GM12801 (cell line): Measurements from ENCODE around the gene CDKN2B-AS1.

Experiments used
- TF ChIP-seq, protein P1 (sequence below): IDR thresholded peaks from one replicate; pipeline ENCODE4 v1.5.1; 2011; ENCODE audit warnings: control low read depth; ENCODE audit not compliant: insufficient read length; ENCODE audit errors: extremely low read depth

The CDKN2B-AS1 gene

DNA sequence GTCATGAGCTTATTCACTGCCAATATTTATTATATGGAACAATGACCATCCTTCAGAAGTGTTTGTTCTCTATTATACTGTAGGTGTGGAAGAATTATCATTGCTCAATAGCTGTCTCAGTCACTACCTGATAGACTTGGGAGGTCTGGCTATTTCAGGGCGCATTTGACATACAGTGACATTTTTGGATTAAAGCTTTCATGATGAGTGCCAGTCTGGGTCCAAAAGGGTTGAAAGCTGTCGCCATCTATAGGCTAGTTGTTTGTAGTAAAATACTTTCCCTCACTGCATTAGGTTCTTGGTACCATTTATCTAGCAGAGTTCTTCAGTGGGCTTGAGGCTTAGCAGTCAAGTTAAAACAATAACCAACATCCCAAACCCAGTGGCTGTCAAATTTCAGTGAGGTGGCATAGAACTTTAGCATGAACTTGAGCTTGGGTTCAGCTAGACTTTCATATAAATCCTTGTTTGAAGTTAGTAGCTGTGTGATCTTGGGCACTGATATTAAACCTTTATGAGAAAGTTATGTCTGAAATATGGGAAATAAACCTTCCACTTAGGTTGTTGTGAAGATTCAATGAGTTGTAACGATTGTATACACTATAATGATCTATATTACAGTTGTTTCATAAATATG is 125.0 kb downstream of the CDKN2B-AS1 start:
- TF ChIP-seq, protein P1, sequence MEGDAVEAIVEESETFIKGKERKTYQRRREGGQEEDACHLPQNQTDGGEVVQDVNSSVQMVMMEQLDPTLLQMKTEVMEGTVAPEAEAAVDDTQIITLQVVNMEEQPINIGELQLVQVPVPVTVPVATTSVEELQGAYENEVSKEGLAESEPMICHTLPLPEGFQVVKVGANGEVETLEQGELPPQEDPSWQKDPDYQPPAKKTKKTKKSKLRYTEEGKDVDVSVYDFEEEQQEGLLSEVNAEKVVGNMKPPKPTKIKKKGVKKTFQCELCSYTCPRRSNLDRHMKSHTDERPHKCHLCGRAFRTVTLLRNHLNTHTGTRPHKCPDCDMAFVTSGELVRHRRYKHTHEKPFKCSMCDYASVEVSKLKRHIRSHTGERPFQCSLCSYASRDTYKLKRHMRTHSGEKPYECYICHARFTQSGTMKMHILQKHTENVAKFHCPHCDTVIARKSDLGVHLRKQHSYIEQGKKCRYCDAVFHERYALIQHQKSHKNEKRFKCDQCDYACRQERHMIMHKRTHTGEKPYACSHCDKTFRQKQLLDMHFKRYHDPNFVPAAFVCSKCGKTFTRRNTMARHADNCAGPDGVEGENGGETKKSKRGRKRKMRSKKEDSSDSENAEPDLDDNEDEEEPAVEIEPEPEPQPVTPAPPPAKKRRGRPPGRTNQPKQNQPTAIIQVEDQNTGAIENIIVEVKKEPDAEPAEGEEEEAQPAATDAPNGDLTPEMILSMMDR = no peak

DNA sequence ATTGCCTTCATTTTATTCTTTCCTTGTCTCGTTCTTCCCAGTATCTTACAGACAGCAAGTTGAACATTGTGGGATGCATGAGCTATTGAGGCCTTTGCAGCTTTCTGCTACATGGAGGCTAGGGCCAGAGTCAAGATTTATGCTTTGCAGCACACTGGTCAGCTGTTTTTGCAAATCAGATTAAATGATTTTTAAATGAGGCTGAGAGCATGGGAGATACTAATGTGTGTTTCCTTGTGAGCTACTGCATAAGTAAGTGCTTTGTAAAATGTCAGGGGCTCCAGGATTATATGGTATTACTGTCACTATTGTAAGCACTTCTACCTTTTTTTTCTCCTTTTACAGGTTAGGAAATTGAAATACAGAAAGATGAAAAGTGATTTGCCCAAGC is 125.6 kb downstream of the CDKN2B-AS1 start:
- TF ChIP-seq, protein P1 = no peak

DNA sequence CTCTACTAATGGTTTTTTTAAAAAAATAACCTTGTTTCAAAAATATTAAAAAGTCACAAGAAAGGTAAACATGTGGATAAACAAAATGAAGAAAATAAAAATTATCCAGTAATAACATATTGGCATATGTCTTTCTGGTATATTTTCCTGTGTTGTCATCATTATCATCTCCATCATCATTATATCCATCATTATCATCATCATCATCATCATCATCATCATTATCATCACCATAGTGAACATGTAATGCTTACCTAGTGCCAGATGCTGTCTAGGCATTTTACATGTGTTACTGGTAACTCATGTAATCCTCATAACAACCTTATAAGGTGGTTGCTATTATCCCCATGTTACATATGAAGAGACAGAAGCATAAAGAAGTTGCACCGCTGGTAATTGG is 126.0 kb downstream of the CDKN2B-AS1 start:
- TF ChIP-seq, protein P1 = no peak

DNA sequence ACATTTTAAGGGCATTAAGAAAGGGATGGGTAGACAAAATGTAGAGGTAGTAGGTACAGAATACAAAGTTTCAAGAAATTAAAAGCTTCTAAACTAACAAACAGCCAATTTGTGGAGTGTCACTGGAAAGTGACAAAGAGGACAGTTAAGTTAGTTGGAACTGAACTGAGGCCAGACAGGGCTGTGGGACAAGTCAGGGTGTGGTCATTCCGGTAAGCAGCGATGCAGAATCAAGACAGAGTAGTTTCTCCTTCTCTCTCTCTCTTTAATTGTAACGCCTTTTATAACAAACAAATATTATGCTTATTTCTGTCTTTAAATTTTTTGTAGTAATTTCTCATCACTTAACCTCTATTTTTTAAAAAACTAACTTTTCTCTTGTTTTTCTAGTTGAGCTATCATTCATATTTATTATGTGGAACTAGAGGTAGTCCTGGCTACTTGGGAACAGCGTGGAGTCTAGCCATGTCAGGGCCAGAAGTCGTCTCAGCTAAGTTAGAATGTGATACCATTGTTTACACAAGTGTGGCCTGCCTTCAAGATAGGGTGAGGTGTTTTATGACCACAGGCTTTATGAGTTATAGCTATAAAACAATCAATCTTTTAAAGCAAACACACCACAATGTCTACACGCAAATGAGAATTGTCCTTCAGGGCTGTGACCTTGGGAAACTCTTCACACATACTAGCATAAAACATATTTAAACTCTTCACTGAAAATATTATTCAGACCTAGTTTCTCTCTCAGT is 129.8 kb downstream of the CDKN2B-AS1 start:
- TF ChIP-seq, protein P1 = no peak

DNA sequence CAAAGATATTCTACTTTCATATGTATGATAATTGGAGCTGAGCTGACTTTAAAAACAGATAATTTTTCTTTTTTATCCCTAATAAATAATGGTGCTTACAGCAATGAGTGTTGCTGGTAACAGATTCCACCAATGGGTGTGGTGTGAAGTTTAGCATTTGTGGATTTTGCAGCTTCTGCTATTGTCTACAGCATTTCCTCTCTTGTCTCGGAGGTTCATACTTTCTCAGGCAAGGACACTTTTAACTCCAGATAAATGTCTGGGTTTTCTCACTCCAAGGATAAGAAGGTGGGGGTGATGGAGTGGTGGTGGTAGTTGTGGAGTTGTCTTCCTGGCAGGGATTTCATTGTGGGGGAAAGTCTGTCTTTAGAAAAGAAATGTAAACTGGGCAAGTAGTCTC is 134.5 kb downstream of the CDKN2B-AS1 start:
- TF ChIP-seq, protein P1 = no peak

DNA sequence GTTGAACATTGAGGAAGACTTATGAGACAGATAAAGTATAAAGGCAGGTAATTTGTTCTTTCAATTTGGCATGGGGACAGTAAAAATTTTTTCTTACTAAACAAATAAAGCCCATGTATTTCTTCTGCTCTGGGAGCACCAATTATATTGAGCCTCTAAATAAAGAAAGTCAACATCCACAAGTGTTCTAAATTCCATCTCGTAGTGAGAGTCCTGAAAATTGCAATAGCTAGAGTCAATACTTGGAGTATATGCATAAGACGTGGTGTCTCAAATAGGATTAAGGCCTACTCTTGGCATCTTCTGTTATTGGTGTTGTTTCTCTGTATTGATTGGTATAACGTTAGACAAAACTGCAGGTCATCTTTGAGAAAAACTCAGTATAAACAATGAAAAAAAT is 135.0 kb downstream of the CDKN2B-AS1 start:
- TF ChIP-seq, protein P1 = no peak

DNA sequence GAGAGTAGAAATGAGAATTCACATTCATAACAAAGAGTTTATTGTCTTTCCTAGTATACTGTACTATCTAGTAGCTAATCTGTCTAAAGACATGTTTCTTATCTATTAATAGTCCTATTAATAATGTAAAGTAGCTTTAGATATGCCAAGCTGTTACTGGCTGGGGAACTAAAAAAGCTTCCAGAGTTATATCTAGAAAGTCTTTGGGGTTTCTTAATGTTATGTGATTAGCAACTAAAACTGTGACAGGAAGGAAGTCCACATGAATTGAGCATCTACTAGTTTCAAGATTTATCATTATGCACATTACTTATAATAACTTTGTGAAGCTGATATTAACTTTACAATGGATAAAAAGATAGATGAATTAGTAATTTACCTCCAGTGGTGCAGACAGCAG is 137.2 kb downstream of the CDKN2B-AS1 start:
- TF ChIP-seq, protein P1 = no peak
